ENCODE data around the gene CHD9NB.

The CHD9NB gene

DNA sequence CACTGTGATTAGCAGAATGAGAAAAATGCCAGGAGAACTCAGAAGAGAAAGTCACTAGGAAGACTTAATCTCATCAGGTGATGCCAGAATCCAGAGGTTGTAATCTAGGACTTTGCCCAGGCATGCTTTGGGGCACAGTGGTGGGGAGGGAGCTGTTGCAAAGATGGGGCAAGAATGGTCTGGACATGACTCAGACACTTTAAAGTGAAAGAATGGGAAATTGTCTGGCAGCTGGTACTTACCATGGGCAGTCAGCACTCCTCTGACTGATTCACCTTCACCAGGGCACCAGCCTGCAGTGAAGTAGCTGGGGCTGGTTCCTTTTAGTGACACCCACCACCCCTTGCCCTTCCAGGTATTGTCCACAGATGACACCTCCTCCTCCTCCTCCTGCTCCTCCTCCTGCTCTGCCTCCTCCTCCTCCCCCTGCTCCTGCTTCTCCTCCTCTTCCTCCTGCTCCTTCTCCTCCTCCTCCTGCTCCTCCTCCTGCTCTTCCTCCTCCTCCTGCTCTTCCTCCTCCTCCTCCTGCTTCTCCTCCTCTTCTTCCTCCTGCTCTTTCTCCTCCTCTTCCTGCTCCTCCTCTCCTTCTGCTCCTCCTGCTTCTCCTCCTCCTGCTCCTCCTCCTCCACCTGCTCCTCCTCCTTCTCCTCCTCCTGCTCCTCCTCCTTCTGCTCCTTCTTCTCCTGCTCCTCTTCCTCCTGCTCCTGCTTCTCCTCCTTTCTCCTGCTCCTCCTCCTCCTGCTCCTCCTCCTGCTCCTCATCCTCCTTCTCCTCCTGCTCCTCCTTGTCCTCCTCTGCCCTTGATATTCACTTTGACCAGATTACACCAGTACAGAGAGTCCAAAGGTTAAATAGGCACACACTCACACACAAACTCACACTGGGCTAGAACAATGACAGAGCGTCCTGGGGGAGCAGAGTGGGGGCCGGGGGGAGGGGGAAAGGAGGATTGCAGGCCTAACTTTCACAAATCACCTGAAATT is at the start of gene CHD9NB:
CHD9NB (minus strand) TSS at position 379 of the 983 bp plus-strand sequence. CDS start 8,739 bp downstream, outside the sequence.
- no peak for TF ChIP-seq BACH2 (CRISPR knock-in tag; IDR thresholded peaks at IDR 0.05; ENCODE audit: borderline replicate concordance)
- TF ChIP-seq ISL1 (CRISPR knock-in tag; IDR thresholded peaks at IDR 0.05) = peak; percentile 59
- TF ChIP-seq, protein P1, sequence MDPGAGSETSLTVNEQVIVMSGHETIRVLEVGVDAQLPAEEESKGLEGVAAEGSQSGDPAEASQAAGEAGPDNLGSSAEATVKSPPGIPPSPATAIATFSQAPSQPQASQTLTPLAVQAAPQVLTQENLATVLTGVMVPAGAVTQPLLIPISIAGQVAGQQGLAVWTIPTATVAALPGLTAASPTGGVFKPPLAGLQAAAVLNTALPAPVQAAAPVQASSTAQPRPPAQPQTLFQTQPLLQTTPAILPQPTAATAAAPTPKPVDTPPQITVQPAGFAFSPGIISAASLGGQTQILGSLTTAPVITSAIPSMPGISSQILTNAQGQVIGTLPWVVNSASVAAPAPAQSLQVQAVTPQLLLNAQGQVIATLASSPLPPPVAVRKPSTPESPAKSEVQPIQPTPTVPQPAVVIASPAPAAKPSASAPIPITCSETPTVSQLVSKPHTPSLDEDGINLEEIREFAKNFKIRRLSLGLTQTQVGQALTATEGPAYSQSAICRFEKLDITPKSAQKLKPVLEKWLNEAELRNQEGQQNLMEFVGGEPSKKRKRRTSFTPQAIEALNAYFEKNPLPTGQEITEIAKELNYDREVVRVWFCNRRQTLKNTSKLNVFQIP (CRISPR knock-in tag; IDR thresholded peaks at IDR 0.05; ENCODE audit: borderline replicate concordance, low read depth) = no peak
- no peak for TF ChIP-seq ZNF565 (CRISPR knock-in tag; conservative IDR thresholded peaks at IDR 0.05; ENCODE audit: low read depth)
- no peak for TF ChIP-seq ZNF8 (CRISPR knock-in tag; IDR thresholded peaks at IDR 0.05)
- TF ChIP-seq, protein P2, sequence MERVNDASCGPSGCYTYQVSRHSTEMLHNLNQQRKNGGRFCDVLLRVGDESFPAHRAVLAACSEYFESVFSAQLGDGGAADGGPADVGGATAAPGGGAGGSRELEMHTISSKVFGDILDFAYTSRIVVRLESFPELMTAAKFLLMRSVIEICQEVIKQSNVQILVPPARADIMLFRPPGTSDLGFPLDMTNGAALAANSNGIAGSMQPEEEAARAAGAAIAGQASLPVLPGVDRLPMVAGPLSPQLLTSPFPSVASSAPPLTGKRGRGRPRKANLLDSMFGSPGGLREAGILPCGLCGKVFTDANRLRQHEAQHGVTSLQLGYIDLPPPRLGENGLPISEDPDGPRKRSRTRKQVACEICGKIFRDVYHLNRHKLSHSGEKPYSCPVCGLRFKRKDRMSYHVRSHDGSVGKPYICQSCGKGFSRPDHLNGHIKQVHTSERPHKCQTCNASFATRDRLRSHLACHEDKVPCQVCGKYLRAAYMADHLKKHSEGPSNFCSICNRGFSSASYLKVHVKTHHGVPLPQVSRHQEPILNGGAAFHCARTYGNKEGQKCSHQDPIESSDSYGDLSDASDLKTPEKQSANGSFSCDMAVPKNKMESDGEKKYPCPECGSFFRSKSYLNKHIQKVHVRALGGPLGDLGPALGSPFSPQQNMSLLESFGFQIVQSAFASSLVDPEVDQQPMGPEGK (CRISPR knock-in tag; IDR thresholded peaks at IDR 0.05; ENCODE audit: borderline replicate concordance) = peak; percentile 20; the same call in 1 of the 2 replicates
- peak; percentile 67 for ATAC-seq

DNA sequence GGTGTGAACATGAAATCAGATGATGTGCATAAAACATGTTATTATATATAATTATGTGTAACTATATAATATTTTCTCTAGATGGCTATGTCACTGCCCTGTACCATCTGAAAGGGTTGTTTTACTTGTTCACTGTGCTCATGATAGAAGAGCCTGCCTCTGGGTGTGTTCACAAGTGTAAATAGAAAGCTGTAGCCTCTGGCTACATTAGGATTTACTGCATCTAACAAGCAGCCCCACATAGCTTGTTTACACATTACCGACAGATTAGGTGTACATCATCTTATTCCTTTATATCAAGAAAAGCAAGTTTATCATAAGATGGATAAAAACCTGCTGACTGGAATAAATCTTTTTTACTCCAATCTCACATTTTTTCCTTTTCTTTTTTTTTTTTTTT is 48.2 kb upstream of the CHD9NB start:
- TF ChIP-seq TOX (CRISPR knock-in tag; IDR thresholded peaks at IDR 0.05; ENCODE audit: borderline replicate concordance) = no peak
- no peak for TF ChIP-seq PPARA (CRISPR knock-in tag; IDR thresholded peaks at IDR 0.05; ENCODE audit: borderline replicate concordance)
- TF ChIP-seq, protein P2 (CRISPR knock-in tag; IDR thresholded peaks at IDR 0.05; ENCODE audit: borderline replicate concordance) = no peak
- TF ChIP-seq TCF4 (CRISPR knock-in tag; IDR thresholded peaks at IDR 0.05; ENCODE audit: borderline replicate concordance) = no peak
- TF ChIP-seq, protein P3, sequence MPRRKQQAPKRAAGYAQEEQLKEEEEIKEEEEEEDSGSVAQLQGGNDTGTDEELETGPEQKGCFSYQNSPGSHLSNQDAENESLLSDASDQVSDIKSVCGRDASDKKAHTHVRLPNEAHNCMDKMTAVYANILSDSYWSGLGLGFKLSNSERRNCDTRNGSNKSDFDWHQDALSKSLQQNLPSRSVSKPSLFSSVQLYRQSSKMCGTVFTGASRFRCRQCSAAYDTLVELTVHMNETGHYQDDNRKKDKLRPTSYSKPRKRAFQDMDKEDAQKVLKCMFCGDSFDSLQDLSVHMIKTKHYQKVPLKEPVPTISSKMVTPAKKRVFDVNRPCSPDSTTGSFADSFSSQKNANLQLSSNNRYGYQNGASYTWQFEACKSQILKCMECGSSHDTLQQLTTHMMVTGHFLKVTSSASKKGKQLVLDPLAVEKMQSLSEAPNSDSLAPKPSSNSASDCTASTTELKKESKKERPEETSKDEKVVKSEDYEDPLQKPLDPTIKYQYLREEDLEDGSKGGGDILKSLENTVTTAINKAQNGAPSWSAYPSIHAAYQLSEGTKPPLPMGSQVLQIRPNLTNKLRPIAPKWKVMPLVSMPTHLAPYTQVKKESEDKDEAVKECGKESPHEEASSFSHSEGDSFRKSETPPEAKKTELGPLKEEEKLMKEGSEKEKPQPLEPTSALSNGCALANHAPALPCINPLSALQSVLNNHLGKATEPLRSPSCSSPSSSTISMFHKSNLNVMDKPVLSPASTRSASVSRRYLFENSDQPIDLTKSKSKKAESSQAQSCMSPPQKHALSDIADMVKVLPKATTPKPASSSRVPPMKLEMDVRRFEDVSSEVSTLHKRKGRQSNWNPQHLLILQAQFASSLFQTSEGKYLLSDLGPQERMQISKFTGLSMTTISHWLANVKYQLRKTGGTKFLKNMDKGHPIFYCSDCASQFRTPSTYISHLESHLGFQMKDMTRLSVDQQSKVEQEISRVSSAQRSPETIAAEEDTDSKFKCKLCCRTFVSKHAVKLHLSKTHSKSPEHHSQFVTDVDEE (CRISPR knock-in tag; IDR thresholded peaks at IDR 0.05) = no peak
- no peak for TF ChIP-seq GLIS3 (CRISPR knock-in tag; IDR thresholded peaks at IDR 0.05)
- TF ChIP-seq ISL1 (CRISPR knock-in tag; IDR thresholded peaks at IDR 0.05) = no peak
- TF ChIP-seq ARNTL (CRISPR knock-in tag; IDR thresholded peaks at IDR 0.05; ENCODE audit: borderline replicate concordance, low read depth) = no peak
- TF ChIP-seq ZNF8 (CRISPR knock-in tag; IDR thresholded peaks at IDR 0.05) = no peak
- TF ChIP-seq SNAI2 (CRISPR knock-in tag; IDR thresholded peaks at IDR 0.05) = no peak
- TF ChIP-seq, protein P1 (CRISPR knock-in tag; IDR thresholded peaks at IDR 0.05; ENCODE audit: borderline replicate concordance, low read depth) = no peak
- no peak for ATAC-seq

DNA sequence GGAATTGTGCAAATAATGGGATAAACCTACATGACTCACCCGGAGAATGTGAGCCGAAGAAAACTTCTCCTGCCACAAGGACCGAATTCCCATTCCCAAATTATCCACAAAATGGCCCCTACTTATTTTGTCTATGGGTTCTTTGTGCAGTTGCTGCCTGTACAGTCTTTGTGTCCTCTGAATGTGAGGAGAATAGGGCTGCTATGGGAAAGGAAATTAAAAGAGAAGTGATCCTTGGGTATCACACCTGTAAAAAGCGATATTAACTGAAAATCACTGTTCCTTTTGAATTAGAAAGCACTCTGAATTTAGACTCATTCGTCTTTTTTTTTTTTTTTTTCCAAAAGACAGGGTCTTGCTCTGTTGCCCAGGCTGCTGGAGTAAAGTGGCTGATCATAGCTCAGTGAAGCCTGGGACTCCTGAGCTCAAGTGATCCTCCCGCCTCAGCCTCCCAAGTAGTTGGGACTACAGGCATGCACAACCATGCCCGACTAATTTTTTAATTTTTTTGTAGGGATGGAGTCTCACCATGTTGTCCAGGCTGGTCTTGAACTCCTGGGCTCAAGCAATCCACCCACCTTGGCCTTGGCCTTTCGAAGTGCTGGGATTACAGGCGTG is 47.5 kb upstream of the CHD9NB start:
- no peak for ATAC-seq
- TF ChIP-seq ISL1 (CRISPR knock-in tag; IDR thresholded peaks at IDR 0.05) (no peak), ARNTL (CRISPR knock-in tag; IDR thresholded peaks at IDR 0.05; ENCODE audit: borderline replicate concordance, low read depth) (no peak), ZFP3 (CRISPR knock-in tag; IDR thresholded peaks at IDR 0.05) (no peak), SNAI2 (CRISPR knock-in tag; IDR thresholded peaks at IDR 0.05) (no peak), TCF4 (CRISPR knock-in tag; IDR thresholded peaks at IDR 0.05; ENCODE audit: borderline replicate concordance) (no peak), ZFP30 (CRISPR knock-in tag; IDR thresholded peaks at IDR 0.05) (no peak)
- TF ChIP-seq, protein P1 (CRISPR knock-in tag; IDR thresholded peaks at IDR 0.05; ENCODE audit: borderline replicate concordance, low read depth) = no peak
- TF ChIP-seq, protein P4, sequence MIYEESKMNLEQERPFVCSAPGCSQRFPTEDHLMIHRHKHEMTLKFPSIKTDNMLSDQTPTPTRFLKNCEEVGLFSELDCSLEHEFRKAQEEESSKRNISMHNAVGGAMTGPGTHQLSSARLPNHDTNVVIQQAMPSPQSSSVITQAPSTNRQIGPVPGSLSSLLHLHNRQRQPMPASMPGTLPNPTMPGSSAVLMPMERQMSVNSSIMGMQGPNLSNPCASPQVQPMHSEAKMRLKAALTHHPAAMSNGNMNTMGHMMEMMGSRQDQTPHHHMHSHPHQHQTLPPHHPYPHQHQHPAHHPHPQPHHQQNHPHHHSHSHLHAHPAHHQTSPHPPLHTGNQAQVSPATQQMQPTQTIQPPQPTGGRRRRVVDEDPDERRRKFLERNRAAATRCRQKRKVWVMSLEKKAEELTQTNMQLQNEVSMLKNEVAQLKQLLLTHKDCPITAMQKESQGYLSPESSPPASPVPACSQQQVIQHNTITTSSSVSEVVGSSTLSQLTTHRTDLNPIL (CRISPR knock-in tag; IDR thresholded peaks at IDR 0.05; ENCODE audit: low read depth) = no peak
- TF ChIP-seq, protein P3 (CRISPR knock-in tag; IDR thresholded peaks at IDR 0.05) = no peak

Data from SK-N-SH treated with all-trans-retinoic acid at 6 μM for 48 hours (cell line).